GM12891 (cell line): Measurements from ENCODE around the gene AP2A1.

ENCODE experiments used
- POLR2A ChIP-seq: IDR thresholded peaks from 2 replicates; pipeline ENCODE4 v1.6.1; 2011; ENCODE audit warnings: low read depth, low read length, control low read depth
- POLR2AphosphoS5 ChIP-seq: IDR thresholded peaks from 2 replicates; pipeline ENCODE4 v1.6.1; 2011; ENCODE audit warnings: low read depth, low read length, control low read depth
- TAF1 ChIP-seq: IDR thresholded peaks from 2 replicates; pipeline ENCODE4 v1.6.1; 2011; ENCODE audit warnings: low read depth, low read length, control low read depth

GRCh38 chr19:49809941-49810389 lies 43.2 kb downstream of the AP2A1 start:
- TF ChIP-seq POLR2A (no peak), POLR2AphosphoS5 (no peak), TAF1 (no peak)
